ENCODE results near the gene HOXC11. TPM values are rescaled to one million over a fixed set of nuclear protein-coding genes. Genes with fewer than 3 reads are reported as not detected.

HOXC11 gene
- total RNA-seq, 2 experiments from 2014 or later, result not detected

GRCh38 chr12:54002915-54003389 is 30.0 kb downstream of the HOXC11 start:
- Mint-ChIP-seq H3K4me1 (peaks cover 19% of the 10 kb centered on the region), H3K4me3 (no peak overlapping the region), H3K36me3 (ENCODE audit: low read depth) (no peaks in the 10 kb centered on the region), H3K9me3 (ENCODE audit: low read depth) (no peaks in the 10 kb centered on the region), H3K27me3 (peaks cover 90% of the 10 kb centered on the region), H3K27ac (no peak overlapping the region)
- POLR2A ChIA-PET, result no interaction called here
- intact Hi-C loops (cut with DNase I, micrococcal nuclease), result no loop called here
- DNase-seq (no peak), ATAC-seq (no peak)
- CTCF ChIA-PET, result interaction anchor here (1.1 to 4.6 kb wide), 3 partner anchors 28 to 189 kb away, joined by 3 to 32 read pairs (median 5); no protein-coding TSS in a partner anchor

GRCh38 chr12:54003625-54004024 is 30.7 kb downstream of the HOXC11 start:
- POLR2A ChIA-PET, result no interaction called here
- peaks cover 89% of the 10 kb centered on the region for H3K27me3 Mint-ChIP-seq
- DNase-seq, result no peak
- intact Hi-C loops (cut with DNase I, micrococcal nuclease), result loop anchor here in 1 of 2 experiments (2.0 kb wide), 1 partner anchor 15 kb away; no protein-coding TSS in a partner anchor
- peaks cover 19% of the 10 kb centered on the region for H3K4me1 Mint-ChIP-seq
- no peak for ATAC-seq
- no peak overlapping the region for H3K27ac Mint-ChIP-seq
- CTCF ChIA-PET, result interaction anchor here (1.1 to 6.4 kb wide), 5 partner anchors 27 to 197 kb away, joined by 3 to 71 read pairs (median 8); partner anchors contain the start of gene HOXC5
- H3K9me3 Mint-ChIP-seq (ENCODE audit: low read depth), result no peaks in the 10 kb centered on the region
- H3K4me3 Mint-ChIP-seq, result no peak overlapping the region
- H3K36me3 Mint-ChIP-seq (ENCODE audit: low read depth), result no peaks in the 10 kb centered on the region

- ATAC-seq, result no peak
- no peak overlapping the region for H3K4me3 Mint-ChIP-seq
- ChIA-PET POLR2A (no interaction called here), CTCF (interaction anchor here (0.5 to 6.4 kb wide), 10 partner anchors 27 to 209 kb away, joined by 3 to 71 read pairs (median 5); partner anchors contain the start of gene HOXC5)
- DNase-seq, result no peak
- intact Hi-C loops (cut with DNase I, micrococcal nuclease), result loop anchor here in 1 of 2 experiments (2.0 kb wide), 1 partner anchor 15 kb away; no protein-coding TSS in a partner anchor
- H3K27me3 Mint-ChIP-seq, result peaks cover 86% of the 10 kb centered on the region
- H3K4me1 Mint-ChIP-seq, result peaks cover 21% of the 10 kb centered on the region
- H3K27ac Mint-ChIP-seq, result no peak overlapping the region
- H3K36me3 Mint-ChIP-seq (ENCODE audit: low read depth), result no peaks in the 10 kb centered on the region
- H3K9me3 Mint-ChIP-seq (ENCODE audit: low read depth), result no peaks in the 10 kb centered on the region
Observed at GRCh38 chr12:54004063-54004840, 31.3 kb downstream of the HOXC11 start.

- POLR2A ChIA-PET, result no interaction called here
- Mint-ChIP-seq H3K4me3 (peak overlapping the region; percentile 33), H3K27ac (no peak overlapping the region), H3K36me3 (ENCODE audit: low read depth) (no peaks in the 10 kb centered on the region), H3K9me3 (ENCODE audit: low read depth) (no peaks in the 10 kb centered on the region), H3K27me3 (peaks cover 89% of the 10 kb centered on the region), H3K4me1 (peaks cover 28% of the 10 kb centered on the region)
- CTCF ChIA-PET, result interaction anchor here (0.5 to 6.4 kb wide), 23 partner anchors 8 to 499 kb away, joined by 3 to 71 read pairs (median 4); partner anchors contain the start of genes HOXC10, HOXC5 and HOXC6
- intact Hi-C loops (cut with DNase I, micrococcal nuclease), result loop anchor here in 1 of 2 experiments (2.0 to 5.0 kb wide), 2 partner anchors 16 to 42 kb away; no protein-coding TSS in a partner anchor
- DNase-seq (no peak), ATAC-seq (no peak)
Observed at GRCh38 chr12:54004841-54005530, 32.1 kb downstream of the HOXC11 start.

GRCh38 chr12:54005531-54005852 is 32.6 kb downstream of the HOXC11 start:
- Mint-ChIP-seq H3K36me3 (ENCODE audit: low read depth) (no peaks in the 10 kb centered on the region), H3K27ac (no peak overlapping the region), H3K9me3 (ENCODE audit: low read depth) (no peaks in the 10 kb centered on the region), H3K4me3 (peak overlapping the region; percentile 33), H3K4me1 (peaks cover 28% of the 10 kb centered on the region), H3K27me3 (peaks cover 88% of the 10 kb centered on the region)
- DNase-seq (no peak), ATAC-seq (no peak)
- ChIA-PET CTCF (interaction anchor here (0.6 to 6.4 kb wide), 28 partner anchors 8 to 499 kb away, joined by 3 to 71 read pairs (median 4); partner anchors contain the start of genes HOXC10, HOXC5 and HOXC6), POLR2A (no interaction called here)
- intact Hi-C loops (cut with DNase I, micrococcal nuclease), result loop anchor here in 1 of 2 experiments (2.0 to 5.0 kb wide), 2 partner anchors 17 to 42 kb away; no protein-coding TSS in a partner anchor

- peaks cover 87% of the 10 kb centered on the region for H3K27me3 Mint-ChIP-seq
- peak overlapping the region; percentile 46 for H3K4me3 Mint-ChIP-seq
- CTCF ChIA-PET, result interaction anchor here (0.6 to 6.4 kb wide), 30 partner anchors 9 to 498 kb away, joined by 3 to 71 read pairs (median 4); partner anchors contain the start of genes HOXC10, HOXC5 and HOXC6
- DNase-seq, result peak; percentile 91
- intact Hi-C loops (cut with DNase I, micrococcal nuclease), result loop anchor here (1.0 to 5.0 kb wide), 10 partner anchors 17 to 202 kb away; partner anchors contain the start of gene HOXC4 (in 1 of the 2)
- ATAC-seq, result peak; percentile 81
- no peaks in the 10 kb centered on the region for H3K9me3 Mint-ChIP-seq (ENCODE audit: low read depth)
- H3K27ac Mint-ChIP-seq, result no peak overlapping the region
- H3K4me1 Mint-ChIP-seq, result peaks cover 28% of the 10 kb centered on the region
- H3K36me3 Mint-ChIP-seq (ENCODE audit: low read depth), result no peaks in the 10 kb centered on the region
- POLR2A ChIA-PET, result no interaction called here
Observed at GRCh38 chr12:54005853-54006558, 33.1 kb downstream of the HOXC11 start.

- CTCF ChIA-PET, result interaction anchor here (0.6 to 6.4 kb wide), 22 partner anchors 9 to 362 kb away, joined by 3 to 71 read pairs (median 5); partner anchors contain the start of gene HOXC10
- ATAC-seq, result no peak
- H3K36me3 Mint-ChIP-seq (ENCODE audit: low read depth), result no peaks in the 10 kb centered on the region
- no peak overlapping the region for H3K27ac Mint-ChIP-seq
- intact Hi-C loops (cut with DNase I, micrococcal nuclease), result loop anchor here (1.0 to 5.0 kb wide), 9 partner anchors 16 to 202 kb away; partner anchors contain the start of gene HOXC4 (in 1 of the 2)
- no peak for DNase-seq
- peak overlapping the region; percentile 46 for H3K4me3 Mint-ChIP-seq
- no peaks in the 10 kb centered on the region for H3K9me3 Mint-ChIP-seq (ENCODE audit: low read depth)
- POLR2A ChIA-PET, result no interaction called here
- peaks cover 87% of the 10 kb centered on the region for H3K27me3 Mint-ChIP-seq
- peaks cover 35% of the 10 kb centered on the region for H3K4me1 Mint-ChIP-seq
Observed at GRCh38 chr12:54006559-54007220, 33.8 kb downstream of the HOXC11 start.

- intact Hi-C loops (cut with DNase I, micrococcal nuclease), result loop anchor here (2.0 to 5.0 kb wide), 3 partner anchors 15 to 45 kb away; partner anchors contain the start of gene HOXC4 (in 1 of the 2)
Observed at GRCh38 chr12:54007538-54008259, 34.8 kb downstream of the HOXC11 start.

GRCh38 chr12:54008260-54008552 is 35.3 kb downstream of the HOXC11 start:
- H3K4me1 Mint-ChIP-seq, result peaks cover 31% of the 10 kb centered on the region
- no peak overlapping the region for H3K4me3 Mint-ChIP-seq
- ATAC-seq, result no peak
- H3K27ac Mint-ChIP-seq, result no peak overlapping the region
- no peaks in the 10 kb centered on the region for H3K9me3 Mint-ChIP-seq (ENCODE audit: low read depth)
- no peak for DNase-seq
- CTCF ChIA-PET, result interaction anchor here (0.8 to 6.4 kb wide), 10 partner anchors 8 to 206 kb away, joined by 3 to 71 read pairs (median 6); partner anchors contain the start of genes HOXC5 and HOXC9
- POLR2A ChIA-PET, result no interaction called here
- H3K36me3 Mint-ChIP-seq (ENCODE audit: low read depth), result no peaks in the 10 kb centered on the region
- intact Hi-C loops (cut with DNase I, micrococcal nuclease), result loop anchor here in 1 of 2 experiments (5.0 kb wide), 1 partner anchor 39 kb away; no protein-coding TSS in a partner anchor
- peaks cover 84% of the 10 kb centered on the region for H3K27me3 Mint-ChIP-seq

More at GRCh38 chr12:54007538-54008259, 34.8 kb downstream of the HOXC11 start:
- peaks cover 85% of the 10 kb centered on the region for H3K27me3 Mint-ChIP-seq
- POLR2A ChIA-PET, result no interaction called here
- H3K9me3 Mint-ChIP-seq (ENCODE audit: low read depth), result no peaks in the 10 kb centered on the region
- CTCF ChIA-PET, result interaction anchor here (0.8 to 6.4 kb wide), 13 partner anchors 8 to 207 kb away, joined by 3 to 71 read pairs (median 6); partner anchors contain the start of genes HOXC5 and HOXC9
- H3K36me3 Mint-ChIP-seq (ENCODE audit: low read depth), result no peaks in the 10 kb centered on the region
- peaks cover 31% of the 10 kb centered on the region for H3K4me1 Mint-ChIP-seq
- DNase-seq, result no peak
- H3K27ac Mint-ChIP-seq, result no peak overlapping the region
- no peak for ATAC-seq
- H3K4me3 Mint-ChIP-seq, result no peak overlapping the region

Data from activated CD4-positive, alpha-beta T cell treated with anti-CD3 and anti-CD28 coated beads for 36 hours (primary cell).